Activated T-helper 1 cell treated with Interleukin-2 at 50 U/mL for 16 hours (primary cell): Measurements from ENCODE around the gene NEU1.
"Not testable (repeated sequence)": the region's sequence is repeated elsewhere in the genome, so short reads cannot be mapped to it uniquely, and the experiment has no call there.

Source experiments
- DNase-seq: peaks from one replicate; pipeline ENCODE4 v3.0.0-alpha.2; 2020; ENCODE audit warnings: low read depth

NEU1 gene

GRCh38 chr6:31874084-31874670, 11.6 kb upstream of the NEU1 start:
- DNase-seq = no peak

GRCh38 chr6:31871046-31871659, 8.5 kb upstream of the NEU1 start:
- no peak for DNase-seq

DNA sequence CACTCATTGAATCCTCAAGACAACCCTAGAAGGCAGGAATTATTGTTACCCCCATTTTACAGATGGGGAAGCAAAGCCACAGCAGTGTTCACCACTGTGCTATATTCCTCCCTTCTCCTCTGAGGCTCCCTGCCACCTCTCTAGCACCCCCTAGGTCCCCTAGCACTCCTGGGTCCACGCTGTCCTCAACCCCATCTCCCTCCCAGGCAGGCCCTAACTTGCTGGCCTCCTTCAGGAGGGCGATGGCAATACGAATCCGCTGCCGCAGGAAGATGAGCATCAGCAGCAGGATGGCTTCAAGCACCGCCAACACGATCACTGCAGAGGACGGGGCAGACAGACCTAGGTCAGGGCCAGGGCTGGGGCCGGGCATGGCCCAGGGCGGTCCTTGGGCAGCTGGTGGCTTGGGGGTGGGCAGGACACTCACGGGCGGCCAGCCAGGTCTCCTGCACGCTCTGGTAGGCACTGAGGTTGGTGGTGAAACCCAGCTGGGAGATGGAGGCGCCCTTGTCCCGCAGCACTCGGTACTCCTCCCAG, 7.8 kb upstream of the NEU1 start:
- no peak for DNase-seq

- DNase-seq = no peak
Observed at GRCh38 chr6:31869343-31869742, 6.7 kb upstream of the NEU1 start.

GRCh38 chr6:31868658-31868971, 6.0 kb upstream of the NEU1 start:
- not testable (repeated sequence) for DNase-seq

DNA sequence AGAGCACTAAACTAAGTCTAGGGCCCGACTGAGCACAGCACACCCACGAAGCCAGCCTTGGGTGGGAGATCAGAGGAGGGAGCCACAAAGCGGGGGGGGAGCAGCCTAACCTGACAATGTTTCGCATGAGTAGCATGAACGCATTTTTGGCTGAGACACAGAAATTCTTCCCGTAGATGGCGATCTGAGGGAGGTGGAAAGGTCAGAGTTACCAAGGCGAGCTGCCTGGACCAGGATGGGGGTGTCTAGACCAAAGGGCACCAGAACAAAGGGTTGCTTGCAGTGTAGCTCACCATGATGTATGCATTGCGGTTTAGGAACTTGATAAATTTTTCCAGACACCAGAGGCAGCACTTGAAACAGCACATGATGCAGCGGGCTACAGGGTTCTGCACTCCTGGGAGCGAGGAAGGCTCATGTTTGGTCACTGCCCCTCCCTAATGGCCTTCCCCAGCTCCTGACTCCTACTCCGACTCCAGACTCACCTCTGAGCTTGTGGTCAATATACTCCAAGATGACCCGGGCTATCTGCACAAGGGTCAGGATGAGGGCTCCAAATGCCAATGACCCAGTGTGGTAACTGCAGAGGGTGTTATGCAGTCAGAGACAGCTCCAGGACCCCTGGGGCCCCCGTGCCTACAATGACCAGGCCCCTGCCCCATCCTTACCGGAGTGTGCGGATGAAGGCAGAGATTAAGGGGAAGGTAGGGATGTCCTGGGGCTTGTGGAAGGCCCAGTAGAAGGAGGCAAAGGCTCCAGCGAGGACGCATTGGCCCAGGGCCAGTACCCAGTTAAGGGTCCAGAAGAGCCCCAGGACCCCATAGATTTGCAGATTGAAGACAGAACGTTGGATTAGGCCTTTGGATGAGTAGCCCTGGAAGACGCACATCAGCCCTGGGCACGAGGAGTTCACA, 2.8 kb upstream of the NEU1 start:
- no peak for DNase-seq

GRCh38 chr6:31864818-31865204, 2.2 kb upstream of the NEU1 start:
- no peak for DNase-seq

DNA sequence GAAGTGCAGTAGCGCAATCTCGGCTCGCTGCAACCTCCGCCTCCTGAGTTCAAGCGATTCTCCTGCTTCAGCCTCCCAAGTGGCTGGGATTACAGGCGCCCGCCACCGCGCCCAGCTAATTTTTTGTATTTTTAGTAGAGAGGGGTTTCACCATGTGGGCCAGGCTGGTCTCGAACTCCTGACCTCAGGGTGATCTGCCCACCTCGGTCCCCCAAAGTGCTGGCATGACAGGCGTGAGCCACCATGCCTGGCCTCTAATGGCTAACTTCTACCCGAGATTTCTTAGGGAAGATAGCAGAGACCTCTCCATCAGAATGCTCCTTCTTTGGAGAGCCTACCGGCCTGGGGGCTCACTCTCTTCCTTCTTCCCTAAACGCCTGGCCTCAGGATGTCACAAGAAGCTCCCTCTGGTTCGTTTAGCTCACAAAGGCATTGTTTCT, 1.5 kb upstream of the NEU1 start:
- DNase-seq = not testable (repeated sequence)

GRCh38 chr6:31861919-31862343, 690 bp downstream of the NEU1 start:
- DNase-seq = no peak

DNA sequence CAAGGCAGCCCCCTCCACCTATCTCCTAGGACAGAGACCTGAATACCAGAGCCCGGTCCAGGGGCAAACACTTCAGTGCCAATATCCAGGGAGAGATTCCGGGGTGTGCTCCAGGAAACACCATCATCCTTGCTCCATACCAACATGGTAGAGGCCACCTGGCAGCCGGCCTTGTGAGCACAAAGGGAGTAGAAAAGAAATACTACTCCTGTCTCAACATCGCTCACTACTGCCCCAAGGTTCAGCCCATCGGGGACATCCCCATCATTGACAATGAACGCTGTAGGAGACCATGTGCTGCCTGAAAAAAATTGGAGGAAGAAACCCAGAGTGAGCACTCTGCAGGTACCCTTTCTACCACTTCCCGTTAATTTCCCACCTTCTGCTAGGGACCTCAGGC, 1.5 kb downstream of the NEU1 start:
- no peak for DNase-seq

DNA sequence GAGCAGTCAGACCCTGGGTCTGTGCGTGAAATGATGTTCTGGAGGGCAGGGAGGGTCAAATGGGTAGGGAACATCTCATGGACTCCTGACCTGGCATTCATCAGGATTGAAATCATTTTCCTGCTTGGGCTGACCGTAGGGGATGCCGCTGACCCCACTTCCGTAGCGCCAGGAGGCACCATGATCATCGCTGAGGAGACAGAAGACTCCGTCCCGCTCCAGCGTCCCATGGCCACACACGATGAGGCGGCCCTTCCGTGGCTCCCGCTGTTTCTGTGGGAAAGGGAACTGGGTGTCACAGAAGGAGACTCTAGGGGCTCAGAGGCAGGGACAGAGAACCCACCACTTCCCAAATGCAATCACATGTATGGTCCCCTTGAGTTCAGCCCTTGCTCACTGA, 2.3 kb downstream of the NEU1 start:
- no peak for DNase-seq

DNA sequence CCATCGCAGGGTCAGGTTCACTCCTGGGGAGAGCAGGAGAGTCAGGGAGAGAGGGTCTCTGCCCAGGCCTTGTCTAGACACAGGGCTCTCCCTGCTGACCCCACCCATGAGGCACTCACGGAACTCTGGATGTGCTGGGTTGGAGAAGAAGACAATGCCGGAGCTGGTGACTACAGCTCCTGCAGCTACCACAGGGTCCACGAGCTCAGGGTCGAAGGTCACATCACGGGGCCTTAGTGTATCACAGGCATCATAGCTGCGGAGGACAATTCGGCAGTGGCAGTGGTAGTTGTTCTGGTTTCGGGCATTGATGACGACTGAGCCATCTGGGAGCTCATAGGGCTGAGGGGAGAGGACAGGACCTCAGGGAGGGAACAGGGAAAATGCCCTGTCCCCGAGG, 2.7 kb downstream of the NEU1 start:
- DNase-seq = no peak

DNA sequence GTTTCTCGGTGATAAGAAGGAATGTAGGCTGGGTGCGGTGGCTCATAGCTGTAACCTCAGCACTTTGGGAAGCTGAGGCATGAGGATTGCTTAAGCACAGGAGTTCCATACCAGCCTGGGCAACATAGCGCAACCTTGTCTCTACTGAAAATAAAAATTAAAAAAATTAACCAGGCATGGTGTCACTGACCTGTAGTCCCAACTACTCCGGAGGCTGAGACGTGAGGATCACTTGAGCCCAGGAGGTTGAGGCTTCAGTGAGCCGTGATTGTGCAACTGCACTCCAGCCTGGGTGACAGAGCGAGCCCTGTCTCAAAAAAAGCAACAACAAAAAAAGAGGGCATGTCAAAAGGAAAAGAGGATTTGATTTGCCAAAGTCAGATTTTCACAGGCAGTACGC, 3.9 kb downstream of the NEU1 start:
- no peak for DNase-seq

GRCh38 chr6:31857774-31858173, 4.8 kb downstream of the NEU1 start:
- DNase-seq = not testable (repeated sequence)

GRCh38 chr6:31851980-31852718, 10.5 kb downstream of the NEU1 start:
- not testable (repeated sequence) for DNase-seq

GRCh38 chr6:31851485-31851832, 11.2 kb downstream of the NEU1 start:
- DNase-seq = no peak

GRCh38 chr6:31850765-31851484, 11.7 kb downstream of the NEU1 start:
- DNase-seq = no peak

GRCh38 chr6:31847276-31847978, 15.2 kb downstream of the NEU1 start:
- no peak for DNase-seq

- no peak for DNase-seq
Observed at GRCh38 chr6:31844507-31844906, 18.1 kb downstream of the NEU1 start.

DNA sequence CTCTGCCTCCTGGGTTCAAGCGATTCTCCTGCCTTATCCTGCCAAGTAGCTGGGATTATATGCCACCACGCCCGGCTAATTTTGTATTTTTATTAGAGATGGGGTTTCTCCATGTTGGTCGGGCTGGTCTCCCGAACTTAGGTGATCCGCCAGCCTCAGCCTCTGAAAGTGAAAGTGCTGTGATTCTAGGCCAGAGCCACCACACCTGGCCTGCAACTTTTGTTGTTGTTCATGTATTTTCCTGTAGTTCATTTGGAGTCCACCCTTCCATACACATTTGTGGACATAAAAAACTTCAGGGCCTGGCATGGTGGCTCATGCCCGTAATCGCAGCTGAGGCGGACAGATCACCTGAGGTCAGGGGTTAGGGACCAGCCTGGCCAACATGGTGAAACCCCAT, 20.6 kb downstream of the NEU1 start:
- DNase-seq = no peak

- not testable (repeated sequence) for DNase-seq
Observed at GRCh38 chr6:31839779-31840126, 22.9 kb downstream of the NEU1 start.
